Ecto neural progenitor cell (in vitro differentiated cells): ENCODE results near the gene LMAN2.
"Not testable (repeated sequence)": the region's sequence is repeated elsewhere in the genome, so short reads cannot be mapped to it uniquely, and the experiment has no call there.

Experiments
- DNase-seq: peaks from one replicate; pipeline ENCODE4 v3.0.0-alpha.2; 2018; ENCODE audit warnings: low spot score

Gene LMAN2

DNA sequence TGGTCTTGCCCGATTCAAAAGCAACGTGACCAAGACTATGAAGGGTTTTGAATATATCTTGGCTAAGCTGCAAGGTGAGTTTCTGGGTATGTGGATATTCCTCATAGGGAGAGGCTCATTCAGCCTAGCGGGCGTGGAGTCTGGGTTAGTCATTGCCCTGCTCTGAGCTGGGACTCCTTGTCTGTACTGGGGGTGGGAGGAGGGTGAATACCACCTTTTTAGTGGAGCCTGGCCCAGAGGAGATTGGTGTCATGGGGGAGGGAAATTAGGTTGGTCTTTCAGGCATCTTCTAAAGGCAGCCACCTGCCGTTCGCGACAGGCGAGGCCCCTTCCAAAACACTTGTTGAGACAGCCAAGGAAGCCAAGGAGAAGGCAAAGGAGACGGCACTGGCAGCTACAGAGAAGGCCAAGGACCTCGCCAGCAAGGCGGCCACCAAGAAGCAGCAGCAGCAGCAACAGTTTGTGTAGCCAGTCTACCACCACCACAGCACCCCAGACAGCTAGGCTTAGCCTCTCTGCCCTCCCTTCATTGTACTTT lies 45.3 kb downstream of the LMAN2 start:
- not testable (repeated sequence) for DNase-seq

- no peak for DNase-seq
Measured at GRCh38 chr5:177304392-177305119, 46.9 kb downstream of the LMAN2 start.

- no peak for DNase-seq
Measured at GRCh38 chr5:177303925-177304391, 47.5 kb downstream of the LMAN2 start.

DNA sequence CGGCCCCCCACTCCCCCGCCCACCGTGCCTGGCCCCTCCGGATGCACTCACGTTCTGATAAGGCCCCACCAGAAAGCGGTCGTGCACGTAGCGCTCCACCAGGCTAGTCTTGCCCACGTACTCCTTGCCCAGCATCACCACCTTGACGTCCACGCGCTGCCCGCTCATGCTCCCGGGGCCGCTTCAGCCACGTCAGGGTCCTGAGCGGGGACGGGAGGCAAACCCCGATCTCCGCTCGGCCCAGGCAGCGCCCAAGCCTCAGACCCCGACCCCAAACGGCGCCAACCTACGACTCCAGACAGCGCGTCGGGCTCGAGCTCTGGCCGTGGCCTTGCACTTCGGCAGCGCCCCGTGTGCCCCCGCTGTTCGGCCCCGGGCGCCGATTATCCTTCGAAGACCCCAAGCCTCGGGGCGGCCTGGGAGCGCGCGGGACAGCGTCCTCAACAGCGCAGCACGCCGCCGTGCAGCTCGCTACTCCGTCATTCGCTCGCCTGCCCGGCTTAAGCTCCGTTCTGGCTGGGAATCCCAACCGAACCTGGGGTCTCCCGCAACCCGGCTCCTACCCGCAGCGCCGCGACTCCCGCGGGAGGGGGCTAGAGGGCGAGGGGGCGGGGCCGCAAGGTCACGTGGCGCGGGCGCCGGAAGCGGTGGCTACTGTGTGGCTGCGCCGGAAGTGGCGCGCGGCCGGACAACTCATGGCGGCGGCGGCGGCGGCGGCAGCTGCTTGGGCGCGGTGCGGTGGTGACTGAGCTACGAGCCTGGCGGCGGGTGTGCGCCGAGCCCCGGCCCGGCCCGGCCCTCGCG lies 48.1 kb downstream of the LMAN2 start, which contains the start of the genes PRELID1 and RAB24:
Gene PRELID1, plus strand, starts transcription at position 679 of the 804 bp plus-strand sequence. CDS start 187 bp downstream, outside the sequence.
Gene RAB24, minus strand, starts transcription at position 599 of the 804 bp plus-strand sequence. Its CDS starts 431 bp downstream, at position 168.
- peak; percentile 93 for DNase-seq

GRCh38 chr5:177302354-177303110 lies 48.9 kb downstream of the LMAN2 start:
- DNase-seq: no peak

- no peak for DNase-seq
Measured at GRCh38 chr5:177301503-177302165, 49.8 kb downstream of the LMAN2 start.

- no peak for DNase-seq
Measured at GRCh38 chr5:177300951-177301350, 50.5 kb downstream of the LMAN2 start.

DNA sequence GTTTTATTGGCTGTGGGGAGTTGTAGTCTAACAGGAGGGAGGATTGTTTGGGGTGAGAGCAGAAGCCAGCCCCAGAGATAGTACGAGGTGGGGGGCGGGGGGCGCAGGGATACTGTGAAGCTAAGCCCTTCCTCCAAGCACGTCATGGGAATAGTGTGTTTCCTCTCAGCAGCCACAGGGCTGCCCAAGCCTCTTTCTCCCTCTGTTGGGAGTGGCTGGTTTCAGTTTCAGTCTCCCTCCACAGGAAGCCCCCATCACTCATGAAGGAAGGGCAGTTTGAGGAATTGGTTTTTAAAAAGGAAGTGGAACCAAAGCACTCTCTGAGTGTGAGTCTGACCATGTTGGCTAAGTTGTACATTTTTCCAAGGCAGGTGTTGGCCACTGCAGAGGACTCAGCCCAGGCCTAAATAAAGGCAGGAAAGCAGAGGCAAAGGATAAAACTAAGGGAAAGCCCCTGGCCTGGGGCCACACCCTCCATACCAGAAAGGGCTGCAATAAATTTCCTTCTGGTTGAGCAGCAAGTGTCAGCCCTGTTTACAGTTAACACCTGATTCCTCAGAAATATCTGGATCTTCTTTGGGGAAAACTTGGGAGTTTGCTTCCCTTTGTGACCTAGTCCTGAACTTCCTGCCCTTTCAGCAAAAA lies 51.1 kb downstream of the LMAN2 start:
- no peak for DNase-seq

DNA sequence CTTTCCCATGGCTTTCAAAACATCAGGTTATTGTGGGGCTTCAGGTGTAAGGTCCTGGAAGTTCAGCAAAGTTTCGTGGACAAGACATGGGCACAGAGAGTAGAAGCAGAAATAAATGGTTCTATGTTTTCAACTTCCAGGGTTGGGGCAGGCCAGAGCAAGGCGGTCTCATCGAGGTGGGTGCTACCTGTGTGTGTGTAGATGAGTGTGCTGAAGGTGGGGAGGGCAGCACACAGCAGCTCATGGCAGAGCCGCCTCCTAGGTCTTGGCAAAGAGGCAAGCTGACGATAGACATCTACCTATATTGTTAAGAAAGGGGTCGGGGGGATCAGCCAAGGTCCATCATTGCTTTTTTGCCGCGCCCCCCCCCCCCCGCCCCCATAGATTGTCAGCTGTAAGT lies 51.8 kb downstream of the LMAN2 start:
- DNase-seq: no peak

GRCh38 chr5:177297922-177298321 lies 53.5 kb downstream of the LMAN2 start:
- no peak for DNase-seq

GRCh38 chr5:177296581-177296980 lies 54.9 kb downstream of the LMAN2 start:
- DNase-seq: no peak

DNA sequence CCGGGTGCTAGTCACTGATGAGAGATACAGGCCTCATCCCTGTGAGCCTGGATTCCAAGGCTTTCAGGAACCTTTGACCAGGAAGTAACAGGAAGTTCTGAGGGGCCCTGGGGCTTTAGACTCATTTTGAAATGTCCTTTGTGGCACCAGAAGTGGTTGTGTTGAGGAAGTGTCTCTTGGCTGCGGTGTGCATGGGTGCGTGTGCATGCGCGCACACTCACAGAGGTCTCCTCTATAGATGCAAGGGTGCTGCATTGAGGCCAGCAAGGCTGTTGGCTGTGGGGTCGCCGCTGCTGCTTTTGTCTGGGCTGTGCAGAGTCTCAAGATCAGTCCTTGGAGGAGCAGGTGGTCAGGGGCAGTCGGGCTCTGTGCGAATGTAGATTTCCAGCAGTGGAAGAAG lies 55.5 kb downstream of the LMAN2 start:
- DNase-seq: no peak

GRCh38 chr5:177294632-177295031 lies 56.8 kb downstream of the LMAN2 start:
- DNase-seq: no peak

- DNase-seq: no peak
Measured at GRCh38 chr5:177293819-177294581, 57.5 kb downstream of the LMAN2 start.

- DNase-seq: no peak
Measured at GRCh38 chr5:177291735-177292134, 59.7 kb downstream of the LMAN2 start.

DNA sequence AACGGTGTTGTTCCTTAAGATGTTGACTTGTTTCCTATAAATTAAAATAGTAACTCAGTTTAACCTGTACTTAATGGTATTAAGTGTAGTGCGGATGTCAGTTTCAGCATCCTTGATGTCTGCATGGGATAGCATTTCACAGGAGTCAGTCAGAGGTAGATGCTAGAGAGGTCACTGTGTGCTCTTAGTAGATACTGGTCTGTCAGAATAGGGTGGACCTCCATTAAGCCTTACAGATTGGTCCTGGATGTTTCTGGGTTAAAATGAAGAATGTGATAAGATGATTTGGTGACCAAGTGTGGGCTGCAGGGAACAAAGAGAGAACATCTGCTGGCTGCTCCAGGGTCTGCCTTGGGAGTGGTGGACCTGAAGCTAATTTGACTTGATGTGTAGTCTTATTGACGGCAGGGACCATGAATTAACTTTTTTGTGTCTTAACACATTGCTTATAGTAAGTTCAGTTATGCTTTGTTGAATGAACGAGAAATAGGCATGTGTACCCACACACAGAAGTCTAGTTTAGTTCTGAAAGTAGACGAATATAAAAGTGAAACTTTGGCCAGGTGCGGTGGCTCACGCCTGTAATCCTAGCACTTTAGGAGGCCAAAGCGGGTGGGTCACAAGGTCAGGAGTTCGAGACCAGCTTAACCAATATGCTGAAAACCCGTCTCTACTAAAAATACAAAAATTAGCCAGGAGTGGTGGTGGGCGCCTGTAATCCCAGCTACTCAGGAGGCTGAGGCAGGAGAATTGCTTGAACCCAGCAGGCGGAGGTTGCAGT lies 60.5 kb downstream of the LMAN2 start:
- no peak for DNase-seq

DNA sequence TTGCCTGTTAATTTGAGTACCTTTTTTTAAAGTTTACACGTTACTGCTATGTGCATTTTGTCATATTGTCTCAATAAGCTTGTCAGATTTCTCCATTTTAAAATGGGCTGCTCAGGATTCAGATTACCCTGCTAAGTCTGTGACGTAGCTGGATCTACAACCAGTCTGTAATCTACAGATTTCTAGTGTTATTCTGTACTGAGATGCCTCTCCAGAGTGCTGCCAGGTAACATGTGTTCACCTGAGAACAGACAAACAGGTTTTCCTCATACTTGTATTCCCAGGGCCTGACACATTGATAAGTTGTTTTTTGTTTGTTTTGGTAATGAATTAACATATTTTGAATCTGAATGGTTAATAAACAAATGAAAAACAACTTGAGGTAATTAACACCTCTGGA lies 63.3 kb downstream of the LMAN2 start:
- no peak for DNase-seq
